HCT116 (cell line): ENCODE data around the gene BCAR1. TPM values are rescaled to one million over a fixed set of nuclear protein-coding genes. Genes with fewer than 3 reads are reported as not detected.

Experiments
- ATAC-seq: fragments of 200-7000 bp; cut with Tn5 transposase; 2 replicates; pipeline ENCODE4 v1.9.1; 2020; ENCODE audit warnings: mild to moderate bottlenecking, moderate library complexity
- BruUV-seq: library from RNA; stranded (reverse); fragments of 400-500 nt; replicated peaks from 2 replicates; lab custom pipeline; 2021; lab: Mats Ljungman, UMichigan
- CTCF ChIA-PET: fragments of 300-600 bp; sonication (Branson Sonifier 250); formaldehyde crosslinking; loops from one replicate; lab custom pipeline; 2021; ENCODE audit warnings: antibody characterized with exemption; lab: Charles Lee
- POLR2A ChIA-PET: fragments of 300-600, 350-600 bp; sonication (Branson Sonifier 250); formaldehyde crosslinking; loops from one replicate; lab custom pipeline; 2021; ENCODE audit warnings: antibody characterized with exemption; lab: Charles Lee
- RAD21 ChIA-PET, 2 experiments: fragments of 300-600 bp; sonication (Branson Sonifier 250); formaldehyde crosslinking; loops; one replicate each; lab custom pipeline; 2023; ENCODE audit warnings: low total read pairs in 2 of 2; ENCODE audit not compliant: uncharacterized antibody in 2 of 2, unreplicated experiment in 2 of 2, low non-redundant PET in 1 of 2; lab: Charles Lee
- DNase-seq: peaks from one replicate; pipeline ENCODE4 v3.0.0-alpha.2; 2010; ENCODE audit warnings: low read depth, low spot score
- H2AFZ ChIP-seq: fragments of 200-600 bp; shearing (Covaris generic), sonication (generic); 2 replicates; pipeline ENCODE4 v1.6.1; 2017; ENCODE audit warnings: low read depth, mixed run types, mixed read lengths, antibody characterized with exemption, low read length; ENCODE audit not compliant: poor library complexity, severe bottlenecking
- H3K27ac ChIP-seq: 2 replicates; pipeline ENCODE4 v1.5.1; 2012; ENCODE audit warnings: low read depth, low read length
- H3K27me3 ChIP-seq: fragments of 200-600 bp; sonication (generic); 2 replicates; pipeline ENCODE4 v1.6.1; 2016; ENCODE audit warnings: mixed run types, low read length, mixed read lengths; ENCODE audit not compliant: insufficient read depth
- H3K36me3 ChIP-seq, 2 experiments: fragments of 200-500 bp in 1 of 2; fragments of 200-600 bp in 1 of 2; sonication (Bioruptor generic) in 1 of 2; sonication (generic) in 1 of 2; 2 replicates each; pipeline versions ENCODE4 v1.5.1 to v1.6.1; 2014 to 2016; ENCODE audit warnings: low read length in 2 of 2, inconsistent platforms in 1 of 2, mixed read lengths in 1 of 2, mixed run types in 1 of 2; ENCODE audit not compliant: insufficient read depth in 2 of 2, control insufficient read depth in 1 of 2
- H3K4me1 ChIP-seq, 2 experiments: fragments of 200-600 bp in 1 of 2; sonication (generic) in 1 of 2; 2 replicates each; pipeline versions ENCODE4 v1.5.1 to v1.6.1; 2012 to 2017; ENCODE audit warnings: low read length in 2 of 2, inconsistent platforms in 1 of 2, mild to moderate bottlenecking in 1 of 2, mixed read lengths in 1 of 2, mixed run types in 1 of 2, moderate library complexity in 1 of 2; ENCODE audit not compliant: insufficient read depth in 2 of 2, control insufficient read depth in 1 of 2
- H3K4me2 ChIP-seq: fragments of 200-600 bp; sonication (generic); 2 replicates; pipeline ENCODE4 v1.6.1; 2017; ENCODE audit warnings: mixed run types, low read length, mixed read lengths
- H3K4me3 ChIP-seq, 2 experiments: fragments of 200-600 bp in 1 of 2; sonication (generic) in 1 of 2; replicated peaks in 1 of 2; 2 replicates each; pipeline ENCODE4 v1.5.1; 2011 to 2016; ENCODE audit warnings: low read length in 2 of 2, control low read depth in 1 of 2, low read depth in 1 of 2, mild to moderate bottlenecking in 1 of 2, mixed read lengths in 1 of 2, mixed run types in 1 of 2
- H3K79me2 ChIP-seq: fragments of 200-600 bp; sonication (generic); 2 replicates; pipeline ENCODE4 v1.6.1; 2017; ENCODE audit warnings: mild to moderate bottlenecking, mixed run types, low read length, moderate library complexity, mixed read lengths; ENCODE audit not compliant: insufficient read depth
- H3K9ac ChIP-seq: fragments of 200-600 bp; sonication (generic); 2 replicates; pipeline ENCODE4 v1.6.1; 2016; ENCODE audit warnings: low read length, mixed read lengths
- H3K9me2 ChIP-seq: fragments of 200-600 bp; sonication (generic), shearing (Covaris generic); 2 replicates; pipeline ENCODE4 v1.6.1; 2017; ENCODE audit warnings: mixed run types, mild to moderate bottlenecking, moderate library complexity; ENCODE audit not compliant: insufficient read depth
- H3K9me3 ChIP-seq, 2 experiments: fragments of 200-500 bp in 1 of 2; fragments of 200-600 bp in 1 of 2; sonication (Bioruptor generic) in 1 of 2; sonication (generic) in 1 of 2; 2 replicates each; pipeline ENCODE4 v1.6.1; 2014 to 2017; ENCODE audit warnings: low read length in 2 of 2, mixed read lengths in 2 of 2, inconsistent platforms in 1 of 2, low read depth in 1 of 2, mild to moderate bottlenecking in 1 of 2, mixed run types in 1 of 2, moderate library complexity in 1 of 2; ENCODE audit not compliant: control insufficient read depth in 1 of 2, insufficient read depth in 1 of 2
- H4K20me1 ChIP-seq: fragments of 200-600 bp; sonication (generic), shearing (Covaris generic); 2 replicates; pipeline ENCODE4 v1.6.1; 2017; ENCODE audit warnings: mixed run types, mild to moderate bottlenecking, moderate library complexity; ENCODE audit not compliant: insufficient read depth
- CEBPB ChIP-seq: IDR thresholded peaks from 2 replicates; pipeline ENCODE4 v1.6.1; 2012; ENCODE audit warnings: low read depth
- EGR1 ChIP-seq: IDR thresholded peaks from 2 replicates; pipeline ENCODE4 v1.6.1; 2012; ENCODE audit warnings: low read depth
- FOSL1 ChIP-seq: IDR thresholded peaks from 2 replicates; pipeline ENCODE4 v1.6.1; 2012; ENCODE audit warnings: low read depth
- RAD21 ChIP-seq: IDR thresholded peaks from 2 replicates; pipeline ENCODE4 v1.6.1; 2012; ENCODE audit warnings: low read depth, mild to moderate bottlenecking
- SP1 ChIP-seq: IDR thresholded peaks from 2 replicates; pipeline ENCODE4 v1.6.1; 2012; ENCODE audit warnings: low read depth
- SRF ChIP-seq: IDR thresholded peaks from 2 replicates; pipeline ENCODE4 v1.6.1; 2012; ENCODE audit warnings: low read depth
- TCF7L2 ChIP-seq: IDR thresholded peaks from 2 replicates; pipeline ENCODE4 v1.7.0; 2011; ENCODE audit warnings: borderline replicate concordance, inconsistent platforms; ENCODE audit not compliant: insufficient read depth, insufficient read length; ENCODE audit errors: extremely low read depth
- YY1 ChIP-seq: IDR thresholded peaks from 2 replicates; pipeline ENCODE4 v1.6.1; 2011; ENCODE audit warnings: low read length, low read depth, moderate library complexity, mild to moderate bottlenecking; ENCODE audit not compliant: insufficient replicate concordance; ENCODE audit errors: extremely low read depth
- intact Hi-C: fragments of 100-400 bp; cut with micrococcal nuclease; formaldehyde crosslinking; loops from 2 replicates; pipeline ENCODE4 v1.10.0; 2022
- total RNA-seq: library from RNA; stranded (reverse); gene quantifications from one replicate; pipeline ENCODE4 v1.2.1, GENCODE V29; 2021; ENCODE audit not compliant: unreplicated experiment
- TF ChIP-seq, protein P1 (sequence below): IDR thresholded peaks from 2 replicates; pipeline ENCODE4 v1.6.1; 2012; ENCODE audit warnings: low read depth
- TF ChIP-seq, protein P2 (sequence below): IDR thresholded peaks from 2 replicates; pipeline ENCODE4 v1.6.1; 2011; ENCODE audit warnings: mild to moderate bottlenecking, low read length, moderate library complexity; ENCODE audit not compliant: insufficient replicate concordance; ENCODE audit errors: extremely low read depth

BCAR1 gene
- total RNA-seq, 1 experiment from 2014 or later = 49.6 TPM

DNA sequence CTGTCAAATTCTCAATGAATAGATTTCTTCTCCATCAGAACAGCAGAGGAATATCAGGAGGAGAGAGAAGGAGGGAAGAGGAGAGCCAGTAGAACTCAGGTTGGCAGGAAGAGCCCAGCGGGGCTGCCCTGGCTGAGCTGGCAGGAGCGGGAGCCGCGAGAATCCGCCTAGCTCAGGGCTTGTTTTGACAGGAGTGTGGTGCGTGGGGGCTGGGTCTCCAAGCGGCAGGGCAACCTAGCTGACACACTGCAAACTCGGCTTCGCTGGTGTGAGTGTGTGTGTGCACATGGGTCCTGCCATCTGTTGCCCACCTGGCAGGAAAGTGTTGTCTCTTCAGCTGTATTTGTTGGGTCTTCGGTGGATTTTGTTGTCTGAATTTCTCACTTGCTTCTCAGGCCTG is 27.9 kb upstream of the BCAR1 start:
- ChIA-PET CTCF (interaction anchor here (1.4 to 1.5 kb wide), 2 partner anchors 10 to 106 kb away, joined by 3 read pairs; no protein-coding TSS in a partner anchor), RAD21 (no interaction called here), POLR2A (no interaction called here)
- H3K27me3 ChIP-seq = no peaks in the 10 kb centered on the region
- H3K4me3 ChIP-seq = no peak overlapping the region
- TF ChIP-seq TCF7L2 = no peak
- TF ChIP-seq, protein P1, sequence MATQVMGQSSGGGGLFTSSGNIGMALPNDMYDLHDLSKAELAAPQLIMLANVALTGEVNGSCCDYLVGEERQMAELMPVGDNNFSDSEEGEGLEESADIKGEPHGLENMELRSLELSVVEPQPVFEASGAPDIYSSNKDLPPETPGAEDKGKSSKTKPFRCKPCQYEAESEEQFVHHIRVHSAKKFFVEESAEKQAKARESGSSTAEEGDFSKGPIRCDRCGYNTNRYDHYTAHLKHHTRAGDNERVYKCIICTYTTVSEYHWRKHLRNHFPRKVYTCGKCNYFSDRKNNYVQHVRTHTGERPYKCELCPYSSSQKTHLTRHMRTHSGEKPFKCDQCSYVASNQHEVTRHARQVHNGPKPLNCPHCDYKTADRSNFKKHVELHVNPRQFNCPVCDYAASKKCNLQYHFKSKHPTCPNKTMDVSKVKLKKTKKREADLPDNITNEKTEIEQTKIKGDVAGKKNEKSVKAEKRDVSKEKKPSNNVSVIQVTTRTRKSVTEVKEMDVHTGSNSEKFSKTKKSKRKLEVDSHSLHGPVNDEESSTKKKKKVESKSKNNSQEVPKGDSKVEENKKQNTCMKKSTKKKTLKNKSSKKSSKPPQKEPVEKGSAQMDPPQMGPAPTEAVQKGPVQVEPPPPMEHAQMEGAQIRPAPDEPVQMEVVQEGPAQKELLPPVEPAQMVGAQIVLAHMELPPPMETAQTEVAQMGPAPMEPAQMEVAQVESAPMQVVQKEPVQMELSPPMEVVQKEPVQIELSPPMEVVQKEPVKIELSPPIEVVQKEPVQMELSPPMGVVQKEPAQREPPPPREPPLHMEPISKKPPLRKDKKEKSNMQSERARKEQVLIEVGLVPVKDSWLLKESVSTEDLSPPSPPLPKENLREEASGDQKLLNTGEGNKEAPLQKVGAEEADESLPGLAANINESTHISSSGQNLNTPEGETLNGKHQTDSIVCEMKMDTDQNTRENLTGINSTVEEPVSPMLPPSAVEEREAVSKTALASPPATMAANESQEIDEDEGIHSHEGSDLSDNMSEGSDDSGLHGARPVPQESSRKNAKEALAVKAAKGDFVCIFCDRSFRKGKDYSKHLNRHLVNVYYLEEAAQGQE = no peak
- TF ChIP-seq, protein P2, sequence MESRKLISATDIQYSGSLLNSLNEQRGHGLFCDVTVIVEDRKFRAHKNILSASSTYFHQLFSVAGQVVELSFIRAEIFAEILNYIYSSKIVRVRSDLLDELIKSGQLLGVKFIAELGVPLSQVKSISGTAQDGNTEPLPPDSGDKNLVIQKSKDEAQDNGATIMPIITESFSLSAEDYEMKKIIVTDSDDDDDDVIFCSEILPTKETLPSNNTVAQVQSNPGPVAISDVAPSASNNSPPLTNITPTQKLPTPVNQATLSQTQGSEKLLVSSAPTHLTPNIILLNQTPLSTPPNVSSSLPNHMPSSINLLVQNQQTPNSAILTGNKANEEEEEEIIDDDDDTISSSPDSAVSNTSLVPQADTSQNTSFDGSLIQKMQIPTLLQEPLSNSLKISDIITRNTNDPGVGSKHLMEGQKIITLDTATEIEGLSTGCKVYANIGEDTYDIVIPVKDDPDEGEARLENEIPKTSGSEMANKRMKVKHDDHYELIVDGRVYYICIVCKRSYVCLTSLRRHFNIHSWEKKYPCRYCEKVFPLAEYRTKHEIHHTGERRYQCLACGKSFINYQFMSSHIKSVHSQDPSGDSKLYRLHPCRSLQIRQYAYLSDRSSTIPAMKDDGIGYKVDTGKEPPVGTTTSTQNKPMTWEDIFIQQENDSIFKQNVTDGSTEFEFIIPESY = no peak
- no peak for TF ChIP-seq RAD21
- no peak for TF ChIP-seq SRF
- TF ChIP-seq SP1 = no peak
- TF ChIP-seq CEBPB = no peak
- no peak for TF ChIP-seq YY1
- no peak for TF ChIP-seq FOSL1
- no peak for TF ChIP-seq EGR1
- ATAC-seq = no peak
- DNase-seq = no peak
- H3K9ac ChIP-seq = no peak overlapping the region
- no TSS peak for BruUV-seq
- no peaks in the 10 kb centered on the region for H3K9me3 ChIP-seq
- intact Hi-C loops = no loop called here
- H3K4me2 ChIP-seq = no peak overlapping the region
- H3K27ac ChIP-seq = no peak overlapping the region
- no peaks in the 10 kb centered on the region for H3K79me2 ChIP-seq
- peaks cover 3 to 4% of the 10 kb centered on the region in 2 experiments; a peak in 2 of 4 replicates for H3K4me1 ChIP-seq
- no peak overlapping the region for H2AFZ ChIP-seq
- no peaks in the 10 kb centered on the region for H4K20me1 ChIP-seq
- no peaks in the 10 kb centered on the region for H3K36me3 ChIP-seq
- H3K9me2 ChIP-seq = no peaks in the 10 kb centered on the region
